ENCODE results near the gene SYNJ2BP.

The SYNJ2BP gene

DNA sequence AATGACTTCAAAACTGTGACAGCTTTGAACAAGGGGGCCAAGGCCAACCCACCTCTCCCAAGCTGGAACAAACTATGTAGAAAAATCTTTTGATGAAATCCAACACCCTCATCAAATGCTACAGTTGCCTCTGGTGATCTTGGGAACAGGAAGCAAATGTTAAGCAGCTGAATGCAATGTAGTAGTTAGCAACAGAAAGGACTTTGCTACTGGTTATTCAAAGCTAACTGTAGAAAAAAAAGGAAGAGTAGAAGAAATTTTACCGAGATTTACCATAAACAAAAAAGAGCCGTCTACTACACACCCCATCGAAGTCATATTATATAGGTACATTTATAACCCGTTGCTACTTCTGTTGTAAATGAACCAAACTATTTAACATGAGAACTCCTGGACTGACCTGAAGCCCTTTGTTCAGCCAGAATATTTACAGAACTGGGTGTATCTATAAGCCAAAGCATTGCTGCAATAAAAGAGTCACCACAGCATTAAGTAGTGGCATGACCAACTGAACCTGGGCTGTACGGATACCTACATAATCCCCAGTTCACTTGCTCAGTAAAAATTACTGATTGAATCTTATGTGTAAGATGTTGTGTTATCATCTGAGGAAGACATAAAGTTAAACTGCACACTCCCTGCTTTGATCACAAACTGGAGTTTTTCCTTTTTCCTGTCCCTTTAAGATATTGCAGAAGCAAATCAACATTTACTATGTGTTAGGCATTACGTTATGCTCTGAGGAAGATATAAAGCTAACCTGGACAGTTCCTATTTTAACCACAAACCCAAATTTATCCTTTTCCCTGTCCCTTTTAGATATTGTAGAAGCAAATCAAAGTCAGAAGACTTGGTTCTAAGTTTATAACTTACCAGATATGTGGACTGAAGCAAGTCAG is 25.1 kb downstream of the SYNJ2BP start:
- DNase-seq = no peak

- DNase-seq = no peak
Measured at GRCh38 chr14:70382536-70382935, 34.4 kb downstream of the SYNJ2BP start.

DNA sequence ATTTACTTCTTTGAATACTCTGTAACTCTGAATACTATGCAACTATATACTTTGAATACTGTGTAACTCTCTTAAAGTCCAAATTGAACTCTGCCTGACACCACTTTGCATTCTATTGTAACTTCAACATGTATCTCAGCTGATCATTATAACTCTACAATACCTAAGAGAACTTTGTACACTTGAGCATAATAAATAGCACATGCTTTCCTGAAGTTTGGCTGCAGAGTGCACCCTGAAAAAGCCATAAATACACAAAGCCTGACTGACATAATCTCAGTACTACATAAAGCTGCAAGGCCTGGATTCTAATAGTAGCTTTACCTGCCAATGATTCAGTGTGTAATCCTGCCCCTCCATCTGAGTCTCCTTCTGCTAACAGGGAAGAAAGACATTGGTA is 36.1 kb downstream of the SYNJ2BP start:
- DNase-seq = no peak

GRCh38 chr14:70378696-70379095 is 38.2 kb downstream of the SYNJ2BP start:
- DNase-seq = no peak

Data from activated T-cell treated with anti-CD3 and anti-CD28 coated beads for 4 hours (primary cell).